ENCODE measurements around the gene GAB4.

Gene GAB4

DNA sequence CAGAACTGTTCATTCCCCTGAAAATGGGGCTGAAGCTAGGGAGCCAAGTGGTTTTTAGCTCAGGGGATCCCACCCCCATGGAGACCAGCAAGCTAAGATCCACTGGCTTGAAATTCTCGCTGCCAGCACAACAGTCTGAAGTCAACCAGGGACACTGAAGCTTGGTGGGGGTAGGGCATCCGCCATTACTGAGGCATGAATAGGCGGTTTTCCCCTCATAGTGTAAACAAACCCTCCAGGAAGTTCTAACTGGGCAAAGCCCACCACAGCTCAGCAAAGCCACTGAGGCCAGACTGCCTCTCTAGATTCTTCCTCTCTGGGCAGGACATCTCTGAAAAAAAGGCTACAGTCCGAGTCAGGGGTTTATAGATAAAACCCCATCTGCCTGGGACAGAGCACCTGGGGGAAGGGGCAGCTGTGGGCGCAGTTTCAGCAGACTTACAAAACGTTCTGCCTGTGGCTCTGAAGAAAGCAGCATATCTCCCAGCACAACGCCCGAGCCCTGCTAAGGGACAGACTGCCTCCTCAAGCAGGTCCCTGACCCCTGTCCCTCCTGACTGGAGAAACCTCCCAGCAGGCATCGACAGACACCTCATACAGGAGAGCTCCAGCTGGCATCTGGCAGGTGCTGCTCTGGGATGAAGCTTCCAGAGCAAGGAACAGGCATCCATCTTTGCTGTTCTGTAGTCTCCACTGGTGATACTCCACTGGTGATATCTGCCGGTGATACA lies 32.7 kb downstream of the GAB4 start:
- no peak for FAIRE-seq

DNA sequence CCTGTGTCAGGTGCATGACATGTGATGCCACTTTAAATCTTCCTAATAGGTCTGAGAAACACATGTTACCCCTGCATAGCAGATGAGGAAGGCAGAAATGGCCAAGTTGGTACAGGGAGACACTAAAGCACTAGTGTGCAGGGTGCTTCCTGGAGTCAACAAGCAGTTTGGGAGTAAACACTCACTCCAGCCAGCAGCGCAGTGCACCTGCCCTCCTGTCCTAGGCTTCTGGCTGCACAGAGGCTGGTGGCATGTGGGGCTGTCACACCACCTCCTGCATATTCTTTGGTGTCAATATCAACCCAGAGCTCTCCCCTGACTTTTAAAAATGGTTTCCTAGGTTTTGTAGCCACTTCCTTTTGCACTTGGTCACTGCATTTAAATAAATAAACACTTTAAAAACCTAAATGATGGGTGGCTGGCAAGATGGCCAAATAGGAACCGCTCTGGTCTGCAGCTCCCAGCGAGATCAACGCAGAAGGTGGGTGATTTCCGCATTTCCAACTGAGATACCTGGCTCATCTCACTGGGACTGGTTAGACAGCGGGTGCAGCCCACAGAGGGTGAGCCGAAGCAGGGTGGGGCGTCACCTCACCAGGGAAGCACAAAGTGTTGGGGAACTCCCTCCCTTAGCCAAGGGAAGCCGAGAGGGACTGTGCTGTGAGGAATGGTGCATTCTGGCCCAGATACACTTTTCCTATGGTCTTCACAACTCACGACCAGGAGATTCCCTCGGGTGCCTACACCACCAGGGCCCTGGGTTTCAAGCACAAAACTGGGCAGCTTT lies 33.5 kb downstream of the GAB4 start:
- FAIRE-seq, result no peak

DNA sequence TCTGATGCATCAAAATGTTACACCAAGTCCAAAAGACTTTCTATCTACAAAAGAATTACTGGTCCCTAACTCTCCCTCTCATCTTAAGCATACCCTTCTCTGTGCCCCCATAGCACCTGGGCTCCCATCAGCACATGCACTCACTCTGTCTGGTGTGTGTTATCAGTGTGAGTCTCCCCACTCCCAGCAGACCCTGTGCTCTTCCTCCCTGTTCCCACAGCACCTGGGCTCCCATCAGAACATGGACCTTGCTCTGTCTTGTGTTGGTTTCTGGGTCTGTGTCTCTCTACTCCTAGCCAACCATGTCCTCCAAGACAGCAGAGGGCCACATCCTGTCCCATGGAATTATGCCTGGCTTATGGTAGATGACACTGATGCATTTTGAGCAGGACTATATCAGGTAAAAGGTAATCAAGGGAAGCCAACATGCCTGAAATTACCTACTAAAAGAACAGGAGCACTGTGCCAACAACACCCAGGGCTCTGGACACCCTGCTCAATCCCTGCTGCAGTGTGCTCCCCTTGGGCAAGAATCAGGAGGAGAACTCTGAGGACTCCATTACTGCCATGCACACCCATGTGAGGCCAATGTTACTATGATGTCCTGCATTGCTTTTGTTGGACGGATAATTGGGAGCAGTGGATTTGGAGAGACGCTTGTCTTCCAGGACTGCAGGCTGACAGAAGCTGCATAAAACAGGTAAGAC lies 34.3 kb downstream of the GAB4 start:
- no peak for FAIRE-seq

DNA sequence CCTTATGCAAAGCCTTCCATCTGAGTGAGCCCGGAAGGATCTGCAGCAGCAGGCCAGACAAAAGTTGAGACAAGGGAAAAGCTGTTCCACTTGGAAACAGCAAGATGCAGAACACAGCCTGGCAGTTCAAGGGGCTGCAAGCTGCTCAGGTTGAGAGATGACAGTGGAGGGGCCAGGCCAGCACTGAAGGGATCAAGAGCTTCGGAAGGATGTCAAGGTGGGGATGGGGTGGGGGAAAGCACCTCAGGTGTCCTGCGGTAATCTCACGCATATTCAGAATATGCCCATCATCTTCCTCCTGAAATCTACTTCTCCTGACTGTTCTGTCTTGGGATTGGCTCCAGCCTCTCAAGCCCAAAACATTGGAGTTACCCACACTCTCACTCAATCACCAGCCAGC lies 35.7 kb downstream of the GAB4 start:
- no peak for FAIRE-seq

DNA sequence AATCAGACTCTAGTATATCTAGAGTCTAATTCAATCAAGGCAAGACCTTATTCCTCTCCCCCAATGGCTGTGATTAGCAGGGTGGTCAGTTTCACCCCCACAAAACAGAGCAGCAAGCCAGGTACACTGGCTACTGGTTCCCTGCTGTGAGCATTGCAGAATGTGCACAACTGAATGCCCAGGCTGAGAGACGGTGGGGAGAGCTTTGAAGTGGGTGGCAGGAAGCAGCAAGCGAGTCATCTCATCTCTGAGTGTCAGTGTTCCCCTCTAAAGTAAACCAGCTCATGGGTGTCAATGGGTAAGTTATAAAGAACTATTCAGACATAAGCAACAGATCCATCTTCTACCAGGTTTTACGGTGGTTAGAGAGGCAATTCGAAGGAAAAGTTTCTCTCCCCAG lies 37.6 kb downstream of the GAB4 start:
- FAIRE-seq, result no peak

DNA sequence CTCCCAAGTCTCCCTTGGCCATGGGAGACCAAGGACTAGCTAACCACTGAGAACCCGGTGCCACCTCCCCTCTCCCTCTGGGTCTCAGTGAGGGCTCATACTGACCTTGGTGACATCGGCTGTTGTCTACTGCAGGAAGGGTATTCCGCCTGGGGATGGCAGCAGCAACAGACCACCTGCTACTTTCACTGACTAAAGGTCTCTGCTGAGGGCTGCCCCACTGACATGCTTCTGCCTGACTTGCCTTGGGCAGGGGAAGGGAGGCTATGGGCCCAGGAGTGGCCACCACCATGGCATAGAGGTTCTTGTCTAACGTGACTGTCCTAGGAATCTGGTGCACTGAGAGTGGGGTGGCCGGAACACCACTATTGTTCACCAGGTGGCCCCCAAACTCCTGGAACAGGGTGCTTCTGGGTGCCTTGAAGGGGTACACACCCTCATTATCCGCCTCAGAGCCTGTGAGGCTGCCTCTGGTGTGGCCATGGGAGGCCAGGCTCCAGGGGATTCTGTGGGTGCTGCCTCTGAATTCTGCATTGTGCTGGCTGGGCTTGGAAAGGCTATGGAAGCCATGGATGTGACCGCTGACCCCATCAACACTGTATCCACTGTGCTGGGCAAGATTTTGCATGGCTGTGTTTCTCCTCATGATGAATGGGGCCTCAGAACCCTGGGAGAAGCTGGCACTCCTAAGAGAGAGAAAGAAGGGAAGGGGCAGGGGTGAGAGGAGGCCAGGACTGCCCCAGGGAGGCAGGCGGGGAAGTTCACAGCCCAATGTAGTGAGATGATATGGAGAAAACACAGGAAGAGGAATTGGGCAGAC lies 38.3 kb downstream of the GAB4 start:
- FAIRE-seq, result no peak

DNA sequence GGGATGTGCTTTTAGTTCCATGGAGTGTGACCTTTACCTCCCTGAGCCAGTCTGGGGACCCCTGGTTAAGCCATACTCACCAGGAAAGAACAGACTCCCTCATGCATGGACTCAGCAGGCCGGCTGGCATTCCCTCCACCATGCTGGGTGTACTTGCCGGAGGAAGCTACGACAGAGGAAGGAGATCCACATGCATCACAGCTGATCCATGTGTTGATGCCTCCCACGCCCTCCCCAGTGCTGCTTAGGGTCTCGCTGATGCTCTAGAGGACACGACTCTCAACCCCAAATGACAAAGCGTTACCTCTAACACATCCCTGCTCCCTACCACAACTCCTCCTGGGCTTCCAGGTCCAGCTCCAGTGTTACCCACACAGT lies 39.8 kb downstream of the GAB4 start:
- FAIRE-seq, result no peak

DNA sequence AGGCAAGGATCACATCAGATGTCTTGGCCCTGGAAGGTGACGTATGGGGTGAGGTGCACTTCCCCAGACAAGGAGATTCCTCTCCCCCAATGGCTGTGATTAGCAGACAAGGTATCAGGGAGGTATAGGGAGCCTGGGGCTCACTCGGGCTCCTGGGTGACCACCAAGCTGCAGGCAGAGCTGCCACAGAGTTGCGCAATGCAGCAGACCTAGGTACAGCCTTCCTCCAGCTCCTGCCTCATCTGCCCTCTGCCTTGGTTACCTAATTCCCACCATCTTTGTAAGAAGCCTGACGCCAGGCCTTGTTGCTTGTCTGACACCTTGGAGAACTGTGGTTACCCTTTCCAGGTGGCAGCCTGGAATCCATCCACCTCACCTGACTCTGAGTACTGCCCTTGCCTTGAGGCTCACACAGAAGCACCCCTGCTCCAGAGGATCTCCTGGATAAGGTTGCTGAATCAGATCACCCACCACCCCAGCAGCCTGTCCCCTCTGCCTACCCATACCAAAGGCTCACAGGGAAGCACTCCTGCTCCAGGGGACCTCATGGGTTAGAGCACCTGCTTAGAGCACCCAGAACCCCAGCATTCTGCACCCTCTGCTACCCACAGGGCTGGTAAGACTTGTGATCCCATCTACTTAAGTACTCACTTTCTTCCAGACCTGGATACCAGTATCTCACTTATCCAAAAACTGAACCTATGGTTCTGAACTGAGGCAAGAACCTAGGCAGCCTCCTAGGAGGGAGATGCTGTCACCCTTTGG lies 40.4 kb downstream of the GAB4 start:
- FAIRE-seq, result no peak

DNA sequence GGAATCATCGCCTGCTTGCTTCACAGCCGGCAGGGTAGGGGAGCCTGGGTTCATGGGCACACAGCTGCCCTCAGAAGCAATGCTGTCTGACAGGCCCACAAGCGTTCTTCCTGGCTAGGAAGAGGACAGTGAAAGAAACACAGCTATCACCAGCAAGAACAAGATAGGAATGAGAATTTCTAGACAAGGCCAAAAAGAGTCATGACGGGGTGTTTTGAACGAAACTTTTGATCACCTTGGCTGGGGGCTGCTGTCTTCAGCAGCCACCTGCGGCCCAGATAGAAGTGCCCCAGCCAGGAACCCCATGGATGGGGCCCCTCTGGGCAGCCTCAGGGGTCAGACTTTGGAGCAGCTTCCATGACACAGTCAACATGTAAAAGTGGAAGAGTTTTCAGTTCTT lies 41.8 kb downstream of the GAB4 start:
- FAIRE-seq, result no peak

DNA sequence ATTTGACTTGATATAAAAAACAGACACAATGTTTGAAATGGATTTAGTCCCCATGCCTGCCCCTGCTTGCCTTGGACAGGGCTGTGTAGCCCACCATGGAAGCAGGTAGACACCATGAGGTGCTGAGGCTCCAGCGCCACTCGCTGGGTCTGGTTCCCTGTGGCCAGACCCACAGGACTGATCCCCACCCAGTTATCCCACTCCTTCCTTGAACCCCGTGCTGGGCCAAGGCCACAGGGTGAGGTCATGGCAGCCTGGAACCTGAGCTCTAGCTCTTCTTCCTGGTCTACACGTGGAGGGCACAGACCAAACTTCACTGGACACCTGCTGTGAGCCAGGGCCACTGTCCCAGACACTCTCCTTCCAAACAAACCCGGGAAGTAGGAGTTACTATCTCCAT lies 42.5 kb downstream of the GAB4 start:
- no peak for FAIRE-seq

DNA sequence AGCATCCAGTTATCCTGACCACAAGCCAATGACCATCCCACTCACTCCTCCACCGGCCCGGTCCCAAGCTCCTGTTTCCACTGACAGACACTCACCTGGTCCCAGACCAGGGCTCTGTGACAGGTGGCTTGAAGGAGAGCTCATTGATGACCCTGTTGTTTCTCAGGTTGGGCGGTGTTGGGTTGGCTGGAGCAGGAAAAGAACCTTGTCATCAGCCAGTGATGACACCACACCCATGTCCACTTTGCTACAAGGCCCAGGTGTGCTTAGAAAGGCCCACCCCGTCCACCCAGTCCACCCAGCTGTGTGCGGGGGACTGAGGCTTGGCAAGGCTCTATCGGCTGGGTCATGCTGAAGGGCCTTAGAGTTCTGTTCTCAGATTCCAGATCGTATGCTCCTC lies 42.9 kb downstream of the GAB4 start:
- no peak for FAIRE-seq

DNA sequence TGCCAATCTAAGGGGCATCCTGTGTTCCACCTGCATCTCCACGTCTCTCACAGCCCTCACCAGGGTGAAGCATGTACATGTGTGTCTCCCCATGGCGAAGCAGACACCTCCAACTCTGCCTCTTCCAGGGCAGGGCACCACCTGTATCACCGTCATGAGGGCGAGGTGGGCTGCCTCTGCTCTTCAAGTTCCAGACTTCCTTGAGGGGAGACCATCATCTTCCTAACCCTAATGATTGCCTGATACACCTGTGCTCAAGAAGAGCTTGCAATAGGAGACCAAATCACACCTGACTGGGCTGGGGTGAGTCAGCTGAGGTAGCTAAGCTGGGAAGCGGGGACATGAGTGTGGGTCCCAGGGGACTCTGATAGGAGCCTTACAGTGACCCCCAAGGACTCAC lies 43.7 kb downstream of the GAB4 start:
- no peak for FAIRE-seq

DNA sequence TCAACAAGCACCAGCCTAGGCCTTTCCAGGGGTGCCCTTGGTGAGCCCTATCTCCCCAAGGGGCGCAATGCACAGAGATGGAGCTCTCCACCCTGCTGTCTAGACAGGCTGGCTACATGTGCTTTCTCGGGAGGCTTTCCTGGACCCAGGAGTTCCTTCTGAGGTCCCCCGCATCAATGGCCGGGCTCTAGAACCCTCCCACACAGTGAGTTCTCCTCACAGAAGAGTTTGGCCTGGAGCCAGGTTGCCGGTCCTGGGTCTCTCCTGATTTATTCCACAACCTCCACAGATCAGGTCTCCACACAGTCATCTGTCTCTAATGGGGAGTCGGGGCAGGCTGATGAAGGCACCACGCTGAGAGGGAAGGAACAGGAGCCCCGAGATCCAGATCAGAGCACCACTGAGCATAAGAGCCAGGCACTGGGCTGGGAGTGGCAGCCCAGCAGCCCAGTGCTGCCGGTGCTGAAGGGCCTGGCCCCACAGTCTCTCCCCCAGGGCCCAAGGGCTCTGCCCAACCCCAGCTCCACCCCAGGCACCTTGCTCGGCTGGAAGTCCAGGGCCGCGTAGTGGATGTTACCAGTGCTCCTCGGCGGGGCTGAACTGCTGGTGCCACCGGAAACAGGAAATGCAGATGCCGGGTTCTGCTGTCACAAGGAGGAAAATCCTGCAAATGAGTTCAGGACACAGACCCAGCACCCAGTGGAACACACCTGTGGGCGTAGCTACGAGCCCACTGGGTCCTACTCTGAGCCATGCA lies 44.7 kb downstream of the GAB4 start:
- no peak for FAIRE-seq

DNA sequence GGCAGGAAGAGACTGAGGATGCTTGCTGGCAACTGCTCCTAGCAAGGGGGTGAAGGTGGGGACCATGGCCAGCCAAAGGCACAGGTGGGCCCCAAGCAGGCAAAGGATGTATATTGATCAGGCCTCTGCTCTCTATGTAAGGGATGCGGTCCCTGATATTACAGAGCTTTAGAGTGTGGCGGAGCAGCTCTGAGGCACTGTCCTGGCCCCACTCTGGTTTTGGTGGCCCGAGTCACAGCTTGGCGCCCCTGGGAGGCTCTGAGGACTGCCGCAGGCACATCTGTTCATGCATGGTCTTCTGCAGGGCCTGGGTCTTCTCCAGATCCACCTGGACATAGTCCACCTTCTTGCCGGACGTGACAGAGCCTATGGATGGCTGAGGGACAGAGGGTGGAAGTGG lies 45.5 kb downstream of the GAB4 start:
- no peak for FAIRE-seq

DNA sequence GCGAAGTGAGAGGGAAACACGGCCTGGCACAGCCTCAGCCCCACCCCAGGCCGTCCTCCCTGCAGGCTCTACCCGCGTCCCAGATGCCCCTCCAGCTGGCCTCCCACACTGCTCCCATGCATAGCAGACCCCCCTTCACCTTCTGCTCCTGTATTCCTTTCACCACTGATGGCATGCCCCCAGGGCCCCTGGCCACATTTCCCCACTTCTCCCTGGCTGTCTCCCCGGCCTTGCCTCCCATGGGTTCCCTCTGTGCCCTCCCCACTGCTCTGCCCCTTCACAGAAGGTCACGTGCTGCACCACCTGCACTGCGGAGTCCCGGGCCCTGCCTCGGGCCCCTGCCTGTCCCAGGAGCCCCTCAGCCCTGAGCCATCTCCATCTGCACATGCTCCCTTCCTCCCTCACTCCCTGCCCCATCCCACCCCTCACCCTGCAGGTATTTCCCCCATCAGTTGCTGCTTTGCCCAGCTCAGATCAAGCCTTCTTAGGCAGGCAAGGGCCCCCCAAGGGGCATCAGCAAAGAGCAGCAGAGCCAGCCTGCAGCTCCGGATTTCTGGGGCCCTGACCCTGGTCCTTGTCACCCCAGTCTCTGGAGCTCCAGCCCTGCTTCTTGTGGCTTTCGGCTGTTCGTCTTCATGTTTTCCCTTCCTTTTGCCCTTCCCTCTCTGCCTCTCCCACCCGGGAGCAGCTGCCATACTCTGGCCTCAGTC lies 46.4 kb downstream of the GAB4 start:
- FAIRE-seq, result no peak

DNA sequence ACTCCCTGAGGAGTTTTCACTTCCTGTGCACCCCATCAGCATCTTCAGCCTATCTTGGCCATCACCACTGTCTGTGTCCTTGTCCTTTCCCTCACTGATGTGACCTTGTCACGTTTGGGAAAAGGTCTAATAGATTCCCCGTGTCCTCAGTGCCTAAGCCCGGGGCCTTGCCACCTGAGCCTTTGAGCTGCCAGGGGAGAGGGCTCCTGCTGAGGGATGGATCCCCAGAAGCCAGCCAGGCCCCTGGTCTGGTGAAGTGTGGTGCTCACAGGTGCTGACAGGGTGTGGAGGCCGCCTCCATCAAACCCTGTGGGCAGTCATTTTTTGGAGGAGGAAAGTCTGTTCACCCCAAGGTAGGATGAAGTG lies 47.2 kb downstream of the GAB4 start:
- FAIRE-seq, result no peak

DNA sequence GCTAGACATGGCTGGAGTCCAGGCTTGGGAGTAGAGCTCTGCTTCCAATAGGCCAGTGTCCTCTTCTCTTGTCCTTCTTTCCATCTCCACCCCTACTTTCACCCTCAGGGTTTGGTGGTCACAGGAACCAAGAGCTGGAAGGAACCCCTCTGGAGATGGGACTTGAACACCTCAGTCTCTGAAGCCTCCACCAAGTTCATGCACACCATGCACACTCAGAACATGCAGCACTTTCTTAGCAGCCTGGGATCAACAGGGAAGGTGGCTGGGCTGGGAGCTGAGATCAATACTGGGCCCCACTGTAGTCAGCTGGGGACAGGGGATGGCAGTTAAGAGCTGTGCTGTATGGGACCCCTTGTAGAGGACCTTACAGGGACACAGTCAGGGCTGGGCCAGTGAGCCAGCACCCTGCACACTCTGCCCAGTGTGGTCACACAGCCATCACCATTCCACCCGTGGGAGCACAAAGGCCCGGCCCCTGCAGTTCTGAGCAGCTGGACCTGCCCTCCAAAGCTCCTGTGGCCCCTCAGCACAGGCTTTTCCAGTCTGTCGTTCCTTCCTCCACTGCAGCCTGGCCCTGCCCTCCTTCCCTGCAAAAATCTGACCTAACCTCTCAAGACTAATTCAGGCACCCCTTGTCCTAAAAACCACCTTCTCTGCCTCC lies 47.7 kb downstream of the GAB4 start:
- no peak for FAIRE-seq

DNA sequence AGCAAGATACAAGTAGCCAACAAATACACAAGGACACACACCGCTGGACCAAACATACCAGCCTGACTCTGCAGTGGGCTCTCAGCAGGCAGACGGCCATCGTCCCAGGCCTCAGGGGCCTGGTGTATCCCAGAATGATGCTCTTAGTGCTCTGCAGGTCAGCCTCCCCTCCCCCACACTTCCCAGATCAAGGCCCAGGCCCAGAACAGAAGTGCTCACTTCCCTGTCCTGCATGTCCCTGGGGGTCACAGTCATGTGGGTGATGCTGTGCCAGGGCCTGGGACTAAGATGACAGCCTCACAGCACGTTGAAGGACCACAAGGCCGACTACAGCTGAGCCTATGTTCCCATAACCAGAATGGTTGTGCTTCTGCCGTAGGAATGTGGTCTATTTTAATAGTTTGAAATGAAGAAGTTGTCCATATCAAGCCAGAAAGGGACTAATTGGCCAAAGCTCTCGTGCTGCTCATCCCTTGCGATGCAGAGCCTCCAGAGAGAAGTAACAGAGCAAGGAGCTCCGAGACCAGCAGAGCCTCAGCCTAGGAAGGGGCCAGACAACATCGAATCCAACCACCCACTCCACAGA lies 48.6 kb downstream of the GAB4 start:
- no peak for FAIRE-seq

DNA sequence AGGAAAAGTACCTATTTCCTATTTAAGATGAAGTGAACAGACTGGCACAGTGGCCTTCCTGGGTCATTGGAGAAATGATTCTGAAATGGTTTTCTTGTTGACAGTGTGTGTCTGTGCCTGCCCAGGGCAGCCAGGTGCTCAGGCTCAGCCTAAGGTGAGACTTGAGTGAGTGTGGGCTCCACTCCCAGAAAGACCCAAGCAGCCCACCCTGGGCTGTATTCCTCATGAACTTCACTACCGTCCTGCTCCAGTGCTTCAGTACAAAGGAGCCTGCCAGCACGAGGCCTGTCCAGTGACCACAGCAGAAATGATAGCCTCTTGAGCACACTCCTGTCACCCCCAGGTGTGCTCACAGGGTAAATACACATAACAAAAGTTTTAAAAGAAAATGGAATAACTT lies 49.5 kb downstream of the GAB4 start:
- no peak for FAIRE-seq

DNA sequence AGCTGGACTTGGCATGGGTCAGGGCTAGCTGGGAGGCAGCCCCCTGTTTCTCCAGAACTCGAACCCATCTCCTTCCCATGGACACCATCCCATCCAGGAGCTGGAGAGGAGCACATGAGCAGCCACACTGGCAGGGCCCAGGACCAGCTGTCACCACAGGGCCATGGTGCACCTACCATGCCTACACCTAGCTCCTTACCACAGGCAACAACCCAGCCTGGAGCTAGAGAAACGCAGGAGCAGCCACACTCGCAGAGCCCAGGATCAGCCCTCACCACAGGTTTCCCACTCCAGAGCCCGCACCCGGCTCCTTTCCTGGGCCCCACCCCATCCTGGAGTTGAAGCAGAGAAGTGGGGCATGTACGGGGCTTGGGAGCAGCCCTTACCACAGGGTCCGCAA lies 50.2 kb downstream of the GAB4 start:
- FAIRE-seq, result no peak

All from G401.6 (cell line).